ENCODE data around the gene SMARCC1.

DNA sequence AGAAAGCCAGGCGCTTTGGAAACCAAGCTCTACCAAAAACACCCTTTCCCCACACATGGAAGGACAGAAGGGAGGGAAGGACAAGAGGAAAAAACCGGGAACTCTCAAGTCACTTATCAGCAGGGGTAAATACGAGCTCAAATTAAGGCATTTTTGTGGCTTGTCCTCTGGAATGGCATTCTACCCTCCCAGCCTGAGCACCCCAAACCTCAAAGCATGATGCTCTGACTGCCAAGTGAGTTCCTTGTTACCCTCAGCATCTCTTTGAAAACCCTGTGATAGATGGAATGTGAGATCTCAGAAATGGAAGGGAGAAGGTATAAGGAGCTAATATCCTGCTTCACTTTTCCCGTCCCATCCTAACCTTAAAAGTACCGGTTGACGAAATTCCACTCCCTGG is 194.9 kb downstream of the SMARCC1 start:
- TF ChIP-seq ATF2 (CRISPR knock-in tag; IDR thresholded peaks at IDR 0.05; ENCODE audit: borderline replicate concordance, low read depth) (no peak), USF2 (CRISPR knock-in tag; IDR thresholded peaks at IDR 0.05) (no peak), E2F4 (CRISPR knock-in tag; IDR thresholded peaks at IDR 0.05; ENCODE audit: borderline replicate concordance, low read depth) (no peak), SP1 (CRISPR knock-in tag; conservative IDR thresholded peaks at IDR 0.05) (no peak)
- TF ChIP-seq, protein P1, sequence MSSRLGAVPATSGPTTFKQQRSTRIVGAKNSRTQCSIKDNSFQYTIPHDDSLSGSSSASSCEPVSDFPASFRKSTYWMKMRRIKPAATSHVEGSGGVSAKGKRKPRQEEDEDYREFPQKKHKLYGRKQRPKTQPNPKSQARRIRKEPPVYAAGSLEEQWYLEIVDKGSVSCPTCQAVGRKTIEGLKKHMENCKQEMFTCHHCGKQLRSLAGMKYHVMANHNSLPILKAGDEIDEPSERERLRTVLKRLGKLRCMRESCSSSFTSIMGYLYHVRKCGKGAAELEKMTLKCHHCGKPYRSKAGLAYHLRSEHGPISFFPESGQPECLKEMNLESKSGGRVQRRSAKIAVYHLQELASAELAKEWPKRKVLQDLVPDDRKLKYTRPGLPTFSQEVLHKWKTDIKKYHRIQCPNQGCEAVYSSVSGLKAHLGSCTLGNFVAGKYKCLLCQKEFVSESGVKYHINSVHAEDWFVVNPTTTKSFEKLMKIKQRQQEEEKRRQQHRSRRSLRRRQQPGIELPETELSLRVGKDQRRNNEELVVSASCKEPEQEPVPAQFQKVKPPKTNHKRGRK (CRISPR knock-in tag; IDR thresholded peaks at IDR 0.05; ENCODE audit: borderline replicate concordance), result no peak
- TF ChIP-seq, protein P2, sequence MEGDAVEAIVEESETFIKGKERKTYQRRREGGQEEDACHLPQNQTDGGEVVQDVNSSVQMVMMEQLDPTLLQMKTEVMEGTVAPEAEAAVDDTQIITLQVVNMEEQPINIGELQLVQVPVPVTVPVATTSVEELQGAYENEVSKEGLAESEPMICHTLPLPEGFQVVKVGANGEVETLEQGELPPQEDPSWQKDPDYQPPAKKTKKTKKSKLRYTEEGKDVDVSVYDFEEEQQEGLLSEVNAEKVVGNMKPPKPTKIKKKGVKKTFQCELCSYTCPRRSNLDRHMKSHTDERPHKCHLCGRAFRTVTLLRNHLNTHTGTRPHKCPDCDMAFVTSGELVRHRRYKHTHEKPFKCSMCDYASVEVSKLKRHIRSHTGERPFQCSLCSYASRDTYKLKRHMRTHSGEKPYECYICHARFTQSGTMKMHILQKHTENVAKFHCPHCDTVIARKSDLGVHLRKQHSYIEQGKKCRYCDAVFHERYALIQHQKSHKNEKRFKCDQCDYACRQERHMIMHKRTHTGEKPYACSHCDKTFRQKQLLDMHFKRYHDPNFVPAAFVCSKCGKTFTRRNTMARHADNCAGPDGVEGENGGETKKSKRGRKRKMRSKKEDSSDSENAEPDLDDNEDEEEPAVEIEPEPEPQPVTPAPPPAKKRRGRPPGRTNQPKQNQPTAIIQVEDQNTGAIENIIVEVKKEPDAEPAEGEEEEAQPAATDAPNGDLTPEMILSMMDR (IDR thresholded peaks at IDR 0.05), result no peak
- TF ChIP-seq, protein P3, sequence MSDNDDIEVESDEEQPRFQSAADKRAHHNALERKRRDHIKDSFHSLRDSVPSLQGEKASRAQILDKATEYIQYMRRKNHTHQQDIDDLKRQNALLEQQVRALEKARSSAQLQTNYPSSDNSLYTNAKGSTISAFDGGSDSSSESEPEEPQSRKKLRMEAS (CRISPR knock-in tag; IDR thresholded peaks at IDR 0.05), result no peak
